GM18519 (cell line): Measurements from ENCODE around the gene HNRNPM.

Experiments used
- ATAC-seq: cut with Tn5 transposase; IDR thresholded peaks from one replicate; pipeline ENCODE4 v1.9.1; 2021; ENCODE audit warnings: mild to moderate bottlenecking, moderate library complexity; ENCODE audit not compliant: unreplicated experiment, low FRiP score

HNRNPM gene

GRCh38 chr19:8536282-8536681 is 91.5 kb downstream of the HNRNPM start:
- no peak for ATAC-seq

GRCh38 chr19:8537099-8537498 is 92.3 kb downstream of the HNRNPM start:
- no peak for ATAC-seq
